Measurements from ENCODE around the gene CAV1. TPM values are rescaled to one million over a fixed set of nuclear protein-coding genes. Genes with fewer than 3 reads are reported as not detected.
"Not testable (repeated sequence)": the region's sequence is repeated elsewhere in the genome, so short reads cannot be mapped to it uniquely, and the experiment has no call there.

CAV1 gene
- polyA plus RNA-seq, 3 donors = 30.6 to 32.3 (median 32.1) TPM

DNA sequence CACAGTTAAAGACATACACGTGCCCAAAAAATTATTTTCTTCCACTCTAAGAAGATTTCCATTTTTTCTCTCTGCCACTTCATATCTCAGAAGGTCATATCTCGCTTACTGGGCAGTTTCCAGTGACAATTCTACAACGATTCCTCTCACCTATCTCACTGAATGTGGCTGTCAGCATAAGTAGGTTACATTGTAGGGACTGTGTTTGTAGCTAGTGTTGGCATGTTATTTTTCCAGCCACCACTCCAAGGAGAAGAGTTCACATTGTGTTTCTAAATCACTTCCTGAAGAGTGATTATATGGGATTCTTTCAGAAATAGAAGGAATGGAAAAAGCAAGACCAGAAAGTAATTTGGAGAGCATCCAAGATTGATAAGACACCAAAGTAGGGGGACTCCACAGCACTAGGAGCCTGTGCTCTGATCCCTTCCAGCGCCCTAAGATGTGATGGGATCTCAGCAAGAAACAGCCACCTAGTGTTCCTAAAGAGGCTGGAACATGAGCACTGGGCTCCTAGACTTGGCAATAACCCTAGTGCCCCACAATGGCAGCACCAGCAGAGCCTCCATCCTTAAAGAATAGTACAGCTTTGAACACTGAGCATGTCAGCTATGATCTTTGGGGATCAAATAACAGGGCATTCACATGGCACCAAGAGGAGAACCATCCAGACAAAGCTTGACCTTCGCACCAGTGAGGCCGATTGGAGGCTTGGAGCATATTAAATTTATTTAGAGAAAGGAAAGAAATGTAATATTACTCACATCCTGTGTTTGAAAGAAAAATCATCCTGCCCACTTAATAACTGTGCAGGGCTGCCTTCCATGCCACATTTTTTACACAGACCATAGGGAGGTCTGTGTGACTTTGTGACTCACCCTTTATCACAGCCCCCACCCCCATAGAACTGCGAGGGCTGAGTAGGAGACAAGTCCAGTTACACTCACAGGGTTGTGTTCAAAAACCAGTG, 51.8 kb downstream of the CAV1 start:
- DNase-seq (ENCODE audit: low read depth in 3 of 3, low spot score in 2 of 3) = no peak

DNA sequence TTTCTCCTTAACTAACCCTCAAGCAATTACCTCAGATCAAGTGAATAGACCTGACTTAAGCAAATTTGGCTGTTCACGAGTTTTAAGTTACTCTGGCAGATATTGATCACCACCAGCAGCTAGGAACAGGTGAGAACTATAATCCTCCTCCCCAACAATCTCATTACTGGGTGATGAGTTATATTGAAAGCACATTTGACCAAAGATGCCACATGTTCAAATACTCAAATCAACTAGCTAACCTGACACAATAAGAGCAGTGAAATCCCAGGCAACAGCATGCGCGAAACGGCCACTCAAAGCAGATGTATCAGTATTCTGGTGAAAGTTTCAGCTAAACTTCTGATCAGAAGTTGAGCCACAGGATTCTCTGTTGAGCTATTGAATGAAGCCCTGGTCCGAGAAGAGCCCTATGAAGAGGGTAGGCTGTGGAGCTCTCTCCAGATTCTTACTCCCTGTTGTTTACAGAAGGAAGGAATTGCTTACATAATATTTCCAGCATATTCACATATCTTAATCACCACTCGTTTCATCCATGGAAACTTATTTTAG, 52.6 kb downstream of the CAV1 start:
- no peak for DNase-seq (ENCODE audit: low read depth in 3 of 3, low spot score in 2 of 3)

DNA sequence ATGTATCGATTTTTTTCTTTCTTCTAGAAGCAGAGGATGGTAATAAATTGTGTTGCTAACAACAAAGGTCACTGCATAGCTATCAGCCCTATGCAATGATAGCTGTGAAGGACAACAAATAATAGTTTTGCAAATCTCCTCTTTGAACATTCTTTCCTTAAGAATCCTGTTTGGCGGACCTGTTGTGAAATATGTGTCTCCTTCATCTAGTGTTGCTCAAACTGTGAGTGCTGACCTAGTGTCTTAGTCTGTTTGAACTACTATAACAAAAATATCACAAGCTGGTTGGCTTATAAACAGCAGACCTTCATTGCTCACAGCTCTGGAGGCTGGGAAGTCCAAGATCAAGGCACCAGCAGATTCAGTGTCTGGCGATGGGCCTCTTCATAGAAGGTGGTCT, 53.7 kb downstream of the CAV1 start:
- DNase-seq (ENCODE audit: low read depth in 3 of 3, low spot score in 2 of 3) = no peak

DNA sequence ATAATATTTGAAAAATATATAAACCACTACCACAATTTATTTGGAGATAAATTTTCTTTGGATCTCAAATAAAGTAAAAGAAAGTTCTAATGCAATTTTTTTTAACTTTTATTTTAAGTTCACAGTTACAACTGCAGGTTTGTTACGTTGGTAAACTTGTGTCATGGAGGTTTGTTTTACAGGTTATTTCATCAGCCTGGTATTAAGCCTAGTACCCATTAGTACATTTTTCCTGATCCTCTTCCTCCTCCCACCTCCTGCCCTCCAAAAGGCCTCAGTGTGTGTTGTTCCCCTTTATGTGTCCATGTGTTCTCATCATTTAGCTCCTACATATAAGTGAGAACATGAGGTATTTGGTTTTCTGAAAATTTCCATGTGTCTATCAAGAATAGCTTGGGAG, 54.5 kb downstream of the CAV1 start:
- no peak for DNase-seq (ENCODE audit: low read depth in 3 of 3, low spot score in 2 of 3)

DNA sequence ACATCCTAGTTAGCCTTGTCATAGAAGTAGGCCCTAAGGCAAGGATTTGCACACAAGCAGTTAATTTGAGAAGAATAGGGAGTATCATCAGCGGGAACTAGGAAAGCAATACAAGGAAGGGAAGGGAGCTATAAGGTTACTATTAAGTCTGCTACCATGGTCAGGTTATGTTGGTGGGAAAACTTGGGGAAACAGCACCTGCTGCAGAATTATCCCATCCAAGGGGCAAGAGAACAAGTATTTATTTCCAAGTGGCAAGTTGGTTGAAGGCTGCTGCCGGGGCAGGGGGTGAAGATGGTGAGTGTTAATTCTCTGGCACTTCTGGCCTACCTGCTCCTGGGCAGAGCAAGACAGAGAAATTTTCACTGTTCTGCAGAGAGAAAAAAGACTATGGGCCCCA, 55.0 kb downstream of the CAV1 start:
- no peak for DNase-seq (ENCODE audit: low read depth in 3 of 3, low spot score in 2 of 3)

DNA sequence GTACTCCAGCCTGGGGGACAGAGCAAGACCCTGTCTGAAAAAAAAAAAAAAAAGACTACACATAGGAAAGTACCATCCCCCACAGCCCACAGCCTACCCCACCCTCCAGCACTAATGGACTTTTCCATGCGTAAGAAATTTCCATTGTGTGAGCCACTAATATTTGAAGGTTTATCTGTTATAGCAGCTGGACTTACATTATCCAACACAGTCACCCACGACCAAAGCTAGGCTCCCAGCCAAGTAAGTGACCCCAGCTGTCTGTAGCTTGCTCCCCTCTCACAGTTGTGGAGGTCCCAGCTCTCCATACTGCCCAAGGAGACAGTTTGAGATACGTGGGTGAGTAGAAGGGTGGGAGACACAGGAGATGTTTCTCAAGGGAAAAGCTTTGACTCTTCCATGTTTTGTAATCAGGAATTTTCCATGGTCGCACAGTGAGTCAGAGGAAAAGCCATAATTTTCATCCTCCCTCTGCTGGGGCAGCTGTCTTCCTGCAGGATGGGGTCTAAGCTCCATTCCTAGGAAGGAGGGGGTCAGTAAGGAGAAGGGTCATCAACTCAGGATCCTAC, 57.4 kb downstream of the CAV1 start:
- DNase-seq (ENCODE audit: low read depth in 3 of 3, low spot score in 2 of 3) = no peak

DNA sequence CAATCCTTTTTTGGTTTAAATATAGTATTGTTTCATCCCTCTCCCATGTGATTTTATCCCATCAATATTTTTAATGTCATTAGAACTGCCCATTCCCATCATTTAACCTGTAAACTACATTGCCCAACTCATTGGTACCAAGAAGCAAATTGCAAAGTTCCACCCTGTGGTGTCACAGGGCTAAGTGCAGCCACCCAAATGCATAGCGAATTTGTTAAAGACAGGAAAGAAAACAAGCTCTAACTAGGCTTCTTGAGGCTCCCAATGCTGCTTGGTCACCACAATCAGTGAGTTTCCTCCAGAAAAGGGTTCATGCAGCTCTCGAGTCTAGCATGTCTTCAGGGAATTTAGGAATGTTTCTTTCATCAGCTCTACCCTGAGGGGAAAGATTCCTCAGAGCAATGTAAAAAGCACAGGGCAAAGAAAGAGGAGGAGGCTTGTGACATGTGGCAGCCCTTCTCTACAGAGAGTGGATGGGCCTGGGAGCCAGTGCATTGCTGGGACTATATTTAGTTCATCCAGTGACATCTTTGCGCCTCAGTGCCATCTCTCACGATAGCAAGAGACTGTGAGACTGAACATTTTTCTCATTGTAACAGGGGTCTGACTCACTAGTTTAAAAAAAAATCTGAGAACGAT, 58.1 kb downstream of the CAV1 start:
- no peak for DNase-seq (ENCODE audit: low read depth in 3 of 3, low spot score in 2 of 3)

DNA sequence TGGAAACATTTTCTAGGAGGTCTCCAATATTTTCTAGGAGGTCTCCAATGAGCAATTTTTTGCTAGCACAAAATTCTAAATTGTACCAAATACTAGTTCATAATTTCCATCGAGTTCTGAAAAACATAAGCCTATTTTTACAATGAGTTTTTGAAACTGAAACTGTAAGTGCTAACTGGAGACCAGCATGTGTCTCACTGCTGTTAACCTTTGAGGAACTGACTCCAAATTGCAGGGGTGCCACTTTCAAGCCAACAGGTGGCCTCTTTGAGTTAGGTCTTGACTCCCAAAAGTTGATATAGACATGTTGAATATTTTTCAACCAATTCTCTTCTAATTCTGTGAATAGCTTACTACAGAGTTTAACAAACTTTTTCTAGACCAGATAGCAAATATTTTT, 58.8 kb downstream of the CAV1 start:
- DNase-seq (ENCODE audit: low read depth in 3 of 3, low spot score in 2 of 3) = no peak

DNA sequence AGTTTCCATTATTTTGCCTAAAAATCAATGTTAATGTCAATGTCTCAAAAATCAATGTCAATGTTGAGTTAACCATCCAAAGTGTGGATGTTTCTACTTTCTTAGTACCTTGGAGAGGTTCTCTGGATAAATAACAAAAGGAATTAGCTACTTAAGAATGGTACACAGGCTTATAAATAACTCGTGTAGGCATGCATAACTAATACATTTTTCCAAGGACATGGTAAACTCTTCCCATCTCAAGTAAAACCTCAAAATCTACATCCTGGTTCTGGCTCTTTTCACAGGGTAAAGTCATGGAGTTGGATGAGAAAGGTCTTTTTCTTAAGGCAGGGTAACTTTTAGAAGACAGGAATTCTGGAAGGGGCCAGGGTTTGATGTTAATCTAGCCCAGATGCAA, 59.9 kb downstream of the CAV1 start:
- DNase-seq (ENCODE audit: low read depth in 3 of 3, low spot score in 2 of 3) = no peak

DNA sequence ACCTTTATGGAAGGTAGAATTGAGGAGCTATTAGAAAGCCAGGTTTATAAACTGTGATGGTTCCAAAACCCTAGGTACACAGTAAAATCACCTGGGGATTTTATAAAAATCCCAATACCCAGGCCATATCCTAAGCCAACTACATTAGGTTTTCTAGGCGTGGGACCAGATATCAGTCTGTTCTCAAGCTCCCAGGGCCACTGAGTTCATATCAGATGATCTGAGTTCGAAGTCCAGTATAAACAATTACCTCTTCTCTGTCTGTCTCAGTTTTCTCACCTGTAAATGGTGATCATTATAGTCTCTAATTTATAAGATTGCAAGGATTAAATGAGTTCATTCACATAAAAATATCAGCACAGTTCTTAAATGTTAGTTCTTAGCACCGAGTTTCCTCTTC, 60.6 kb downstream of the CAV1 start:
- DNase-seq (ENCODE audit: low read depth in 3 of 3, low spot score in 2 of 3) = no peak

DNA sequence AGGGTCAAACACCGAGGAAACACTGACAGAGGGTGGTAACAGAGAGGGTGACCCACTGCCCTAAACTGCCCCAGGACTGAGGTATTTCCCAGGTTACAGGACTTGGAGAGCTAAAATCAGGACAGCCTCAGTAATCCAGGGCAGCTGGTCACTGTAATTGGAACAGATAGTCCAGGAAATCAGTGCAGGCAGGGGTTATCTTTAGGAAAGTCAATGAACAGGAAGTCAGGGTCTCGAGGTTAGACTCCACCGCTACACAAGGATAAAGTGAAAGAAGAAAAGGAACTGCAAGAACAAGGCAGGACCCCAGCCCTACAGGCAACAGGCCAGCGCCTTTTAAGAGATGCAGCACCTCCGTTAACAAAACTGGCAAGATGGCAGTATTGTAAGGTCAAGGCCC, 61.1 kb downstream of the CAV1 start:
- no peak for DNase-seq (ENCODE audit: low read depth in 3 of 3, low spot score in 2 of 3)

DNA sequence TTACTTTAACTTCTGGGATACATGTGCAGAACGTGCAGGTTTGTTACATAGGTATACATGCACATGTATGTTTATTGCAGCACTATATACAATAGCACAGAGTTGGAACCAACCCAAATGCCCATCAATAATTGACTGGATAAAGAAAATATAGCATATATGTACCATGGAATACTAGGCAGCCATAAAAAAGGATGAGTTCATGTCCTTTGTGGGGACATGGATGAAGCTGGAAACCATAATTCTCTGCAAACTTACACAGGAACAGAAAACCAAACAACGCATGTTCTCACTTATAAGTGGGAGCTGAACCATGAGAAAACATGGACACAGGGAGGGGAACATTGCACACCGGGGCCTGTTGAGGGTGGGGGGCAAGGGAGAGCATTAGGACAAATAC, 62.4 kb downstream of the CAV1 start:
- not testable (repeated sequence) for DNase-seq (ENCODE audit: low read depth in 3 of 3, low spot score in 2 of 3)

DNA sequence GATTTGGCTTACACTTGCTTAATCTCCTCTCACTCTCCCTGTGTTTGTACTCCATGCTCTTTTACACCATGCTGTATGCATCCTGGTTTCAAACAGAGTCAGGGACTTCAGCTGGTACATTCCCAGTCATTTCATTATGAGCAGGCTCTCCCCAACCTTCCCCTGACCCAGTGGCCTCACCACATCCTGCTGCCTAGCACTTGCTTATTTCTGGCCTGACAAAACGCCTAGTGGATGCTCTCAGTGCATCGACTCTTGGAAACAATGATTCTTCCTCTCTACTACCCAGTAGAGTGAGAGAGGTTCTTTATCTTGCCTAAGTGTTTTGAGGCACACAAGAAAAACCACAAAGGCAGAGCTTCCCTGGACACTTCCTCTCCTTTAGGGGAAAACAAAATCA, 63.4 kb downstream of the CAV1 start:
- DNase-seq (ENCODE audit: low read depth in 3 of 3, low spot score in 2 of 3) = no peak

DNA sequence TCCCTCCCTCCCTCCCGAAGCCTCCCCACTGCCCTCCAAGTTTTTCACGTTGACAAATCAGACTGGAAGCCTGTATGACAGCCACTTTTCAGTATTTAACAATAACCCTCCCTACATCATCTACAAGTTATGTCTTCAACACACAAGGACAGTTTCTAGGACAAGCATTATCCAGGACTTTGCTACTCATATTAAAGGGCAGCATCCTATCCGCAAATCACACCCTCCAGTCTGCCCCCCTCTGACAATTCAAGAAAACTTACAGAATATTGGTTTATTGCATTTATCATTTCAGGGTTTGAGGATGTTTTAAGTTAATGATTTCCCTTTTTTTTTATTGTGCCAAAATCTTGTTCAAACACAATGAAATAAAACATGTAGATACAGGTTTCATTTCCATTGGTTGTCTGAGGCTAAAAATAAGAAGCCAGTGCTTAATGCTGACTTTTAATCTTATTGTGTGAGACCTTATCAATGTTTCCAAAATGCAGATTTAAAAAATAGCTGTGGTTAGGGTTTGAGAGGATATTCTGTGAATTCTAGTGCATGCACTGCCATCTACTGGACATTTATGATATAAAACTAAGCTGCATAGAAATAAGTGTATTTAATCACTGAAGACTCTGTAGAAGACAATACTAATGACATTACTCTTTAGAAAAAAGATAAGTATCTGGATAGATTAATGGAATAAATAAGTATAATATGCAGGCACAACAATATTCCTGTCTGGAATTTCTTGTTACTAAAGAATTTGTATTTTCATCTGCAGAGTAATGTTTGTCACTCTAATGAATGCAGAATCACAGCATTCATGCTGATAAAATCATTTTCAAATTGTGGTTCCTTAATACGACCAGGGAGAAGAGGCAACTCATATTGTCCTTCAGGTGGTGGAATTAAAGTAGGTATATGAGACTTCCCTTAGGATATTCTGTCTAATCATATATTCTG, 64.1 kb downstream of the CAV1 start:
- peak; percentile 17 to 36 (median 30) for DNase-seq (ENCODE audit: low read depth in 3 of 3, low spot score in 2 of 3)

DNA sequence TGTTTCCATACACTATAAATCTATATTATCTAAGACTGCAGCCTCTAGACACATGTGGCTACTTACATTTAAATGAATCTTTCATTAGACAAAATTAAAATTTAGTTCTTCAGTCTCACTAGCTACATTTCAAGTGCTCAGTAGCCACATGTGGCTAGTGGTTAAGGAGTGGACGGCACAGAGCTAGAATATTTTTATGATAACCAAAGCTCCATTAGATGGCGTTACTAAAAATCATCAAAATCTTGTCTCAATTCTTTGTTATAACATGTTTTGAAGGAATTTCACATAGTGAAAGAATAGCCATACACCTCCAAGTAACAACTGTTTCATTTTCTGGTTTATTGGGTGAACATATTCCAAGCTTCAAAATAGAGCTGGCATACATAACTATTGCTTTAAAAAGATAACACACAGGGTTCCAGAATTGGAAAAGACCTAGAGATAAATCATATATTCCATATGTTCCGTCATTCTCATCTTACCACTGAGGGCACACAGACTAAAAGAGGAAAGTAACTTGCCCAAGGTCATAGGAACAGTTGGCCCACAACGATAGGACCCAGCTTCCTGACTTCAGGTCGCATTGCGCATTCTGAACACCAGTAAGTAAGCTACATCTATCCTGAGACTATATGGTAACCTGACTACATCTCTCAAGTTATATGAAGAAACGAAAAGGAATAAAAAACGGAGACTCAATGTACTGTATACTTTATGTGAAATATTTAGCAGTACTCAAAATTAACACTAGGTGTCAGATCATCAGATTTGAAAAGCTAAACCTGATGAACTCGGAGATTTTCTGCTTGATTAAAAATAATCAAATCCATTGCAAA, 66.6 kb downstream of the CAV1 start:
- no peak for DNase-seq (ENCODE audit: low read depth in 3 of 3, low spot score in 2 of 3)

DNA sequence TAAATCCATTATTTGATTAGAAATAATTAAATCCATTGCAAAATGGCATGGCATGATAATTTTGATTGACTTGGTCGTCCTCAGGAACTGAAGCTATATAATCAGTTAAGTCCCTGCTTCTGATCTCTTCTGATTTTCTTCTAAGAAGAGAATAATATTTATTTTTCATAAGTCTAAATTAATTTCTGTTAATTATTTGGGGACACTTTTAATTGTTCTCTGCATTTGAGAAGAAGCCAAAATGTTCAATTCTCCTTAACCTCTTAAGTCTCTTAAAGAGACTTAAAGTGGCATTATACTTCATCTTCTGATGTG, 67.2 kb downstream of the CAV1 start:
- no peak for DNase-seq (ENCODE audit: low read depth in 3 of 3, low spot score in 2 of 3)

DNA sequence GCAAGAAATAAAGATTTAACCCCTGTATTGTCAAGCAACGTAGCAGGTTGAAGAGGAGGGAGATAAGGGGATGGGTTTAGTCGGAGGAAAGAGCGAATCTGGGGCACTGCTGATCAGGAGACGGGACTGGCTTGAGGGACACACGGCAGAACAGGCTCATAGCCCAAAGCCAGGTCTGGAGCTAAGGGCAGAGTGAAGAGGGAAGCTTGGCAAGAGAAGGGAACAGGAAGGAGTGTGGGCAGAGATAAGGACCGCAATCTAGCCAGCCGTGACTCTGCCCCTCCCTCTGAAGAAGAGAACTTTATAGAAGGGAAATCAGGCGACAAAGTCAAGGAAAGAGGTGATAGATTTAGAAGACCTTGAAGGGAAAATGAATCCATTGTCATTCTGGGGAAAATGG, 67.6 kb downstream of the CAV1 start:
- no peak for DNase-seq (ENCODE audit: low read depth in 3 of 3, low spot score in 2 of 3)

DNA sequence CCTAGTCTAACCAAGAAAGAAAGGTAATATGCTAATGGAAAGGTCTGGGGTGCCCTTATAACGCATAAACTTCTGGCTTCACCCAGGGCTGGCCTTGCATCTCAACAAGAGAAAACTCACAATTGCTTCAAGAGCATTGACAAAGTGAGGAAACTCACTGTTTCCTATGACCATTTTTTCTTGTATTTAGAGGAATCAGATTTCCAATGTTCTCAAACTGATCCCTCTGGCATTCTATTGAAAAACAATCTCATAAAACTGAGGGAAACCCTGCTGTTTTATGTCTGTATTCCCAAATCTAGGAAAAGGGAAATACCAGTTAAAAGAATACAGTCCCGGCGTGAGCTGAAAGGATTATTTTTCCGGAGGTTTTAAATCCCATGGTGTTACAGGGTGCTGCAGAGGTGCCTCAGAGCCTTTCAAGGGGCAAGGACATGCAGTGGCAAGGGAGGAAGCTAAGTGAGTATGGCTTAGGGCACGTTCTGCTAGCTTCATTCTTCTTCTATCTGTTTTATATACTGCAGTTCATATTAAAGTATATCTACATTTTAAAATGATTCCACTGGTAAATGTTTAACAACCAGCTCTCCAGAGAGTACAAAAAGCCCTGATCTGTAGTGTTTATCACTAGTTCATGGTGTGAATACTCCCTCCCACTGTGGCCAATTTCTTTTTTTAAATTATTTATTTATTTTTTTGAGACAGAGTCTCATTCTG, 68.7 kb downstream of the CAV1 start:
- DNase-seq (ENCODE audit: low read depth in 3 of 3, low spot score in 2 of 3) = no peak

DNA sequence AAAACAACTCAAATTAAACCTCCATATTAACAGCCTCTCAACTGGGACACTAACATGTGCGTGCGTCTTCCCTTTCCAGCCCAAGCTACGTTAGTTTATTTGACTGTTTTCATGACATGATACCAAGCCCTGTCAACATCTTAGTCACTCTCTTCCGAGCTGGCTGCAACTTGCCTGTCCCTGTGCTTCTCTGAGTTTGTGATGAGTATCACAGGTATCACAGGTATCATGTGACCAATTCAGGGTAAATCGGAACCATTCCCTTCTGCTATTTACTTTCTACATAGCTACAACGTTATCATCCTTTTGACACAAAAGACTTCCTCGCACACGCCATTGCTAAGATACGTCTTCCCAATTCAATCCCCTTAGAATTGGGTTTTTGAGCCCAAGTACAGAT, 70.2 kb downstream of the CAV1 start:
- DNase-seq (ENCODE audit: low read depth in 3 of 3, low spot score in 2 of 3) = no peak

Measured in right renal cortex interstitium (tissue), 3 donors.